Neural crest cell (in vitro differentiated cells): Measurements from ENCODE around the gene PGAP1. TPM values are rescaled to one million over a fixed set of nuclear protein-coding genes. Genes with fewer than 3 reads are reported as not detected.

Experiments
- DNase-seq: peaks from one replicate; pipeline ENCODE4 v3.0.0; 2021; ENCODE audit warnings: low read depth, mixed read lengths, low spot score
- H3K27ac Mint-ChIP-seq: one replicate; pipeline ENCODE4 v1.8.0; 2021; ENCODE audit warnings: mild to moderate bottlenecking, mixed read lengths; ENCODE audit not compliant: unreplicated experiment
- H3K27me3 Mint-ChIP-seq: 2 replicates; pipeline ENCODE4 v1.8.0; 2021; ENCODE audit warnings: low read depth, mild to moderate bottlenecking, mixed read lengths
- H3K36me3 Mint-ChIP-seq: 2 replicates; pipeline ENCODE4 v1.8.0; 2021; ENCODE audit warnings: low read depth, mild to moderate bottlenecking, mixed read lengths
- H3K4me1 Mint-ChIP-seq: 2 replicates; pipeline ENCODE4 v1.8.0; 2021; ENCODE audit warnings: mixed read lengths
- H3K4me3 Mint-ChIP-seq: one replicate; pipeline ENCODE4 v1.8.0; 2021; ENCODE audit warnings: mild to moderate bottlenecking, mixed read lengths
- H3K9me3 Mint-ChIP-seq: 2 replicates; pipeline ENCODE4 v1.8.0; 2021; ENCODE audit warnings: mixed read lengths
- total RNA-seq: library from RNA; stranded (reverse); gene quantifications from 2 replicates; pipeline ENCODE4 v1.2.1, GENCODE V29; 2021
- TF ChIP-seq, protein P1 (sequence below): fragments of 200-600 bp; sonication (generic); conservative IDR thresholded peaks from 2 replicates; pipeline ENCODE4 v1.5.0; 2021; ENCODE audit warnings: antibody characterized with exemption, mild to moderate bottlenecking

PGAP1 gene
- total RNA-seq, 1 donor from 2014 or later = 48.2 TPM

GRCh38 chr2:196957442-196957841 lies 30.9 kb upstream of the PGAP1 start:
- Mint-ChIP-seq H3K4me3 (no peak overlapping the region), H3K9me3 (no peaks in the 10 kb centered on the region), H3K36me3 (no peaks in the 10 kb centered on the region), H3K4me1 (peaks cover 28% of the 10 kb centered on the region), H3K27ac (no peak overlapping the region), H3K27me3 (no peaks in the 10 kb centered on the region)
- DNase-seq = no peak
- TF ChIP-seq, protein P1, sequence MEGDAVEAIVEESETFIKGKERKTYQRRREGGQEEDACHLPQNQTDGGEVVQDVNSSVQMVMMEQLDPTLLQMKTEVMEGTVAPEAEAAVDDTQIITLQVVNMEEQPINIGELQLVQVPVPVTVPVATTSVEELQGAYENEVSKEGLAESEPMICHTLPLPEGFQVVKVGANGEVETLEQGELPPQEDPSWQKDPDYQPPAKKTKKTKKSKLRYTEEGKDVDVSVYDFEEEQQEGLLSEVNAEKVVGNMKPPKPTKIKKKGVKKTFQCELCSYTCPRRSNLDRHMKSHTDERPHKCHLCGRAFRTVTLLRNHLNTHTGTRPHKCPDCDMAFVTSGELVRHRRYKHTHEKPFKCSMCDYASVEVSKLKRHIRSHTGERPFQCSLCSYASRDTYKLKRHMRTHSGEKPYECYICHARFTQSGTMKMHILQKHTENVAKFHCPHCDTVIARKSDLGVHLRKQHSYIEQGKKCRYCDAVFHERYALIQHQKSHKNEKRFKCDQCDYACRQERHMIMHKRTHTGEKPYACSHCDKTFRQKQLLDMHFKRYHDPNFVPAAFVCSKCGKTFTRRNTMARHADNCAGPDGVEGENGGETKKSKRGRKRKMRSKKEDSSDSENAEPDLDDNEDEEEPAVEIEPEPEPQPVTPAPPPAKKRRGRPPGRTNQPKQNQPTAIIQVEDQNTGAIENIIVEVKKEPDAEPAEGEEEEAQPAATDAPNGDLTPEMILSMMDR = no peak

DNA sequence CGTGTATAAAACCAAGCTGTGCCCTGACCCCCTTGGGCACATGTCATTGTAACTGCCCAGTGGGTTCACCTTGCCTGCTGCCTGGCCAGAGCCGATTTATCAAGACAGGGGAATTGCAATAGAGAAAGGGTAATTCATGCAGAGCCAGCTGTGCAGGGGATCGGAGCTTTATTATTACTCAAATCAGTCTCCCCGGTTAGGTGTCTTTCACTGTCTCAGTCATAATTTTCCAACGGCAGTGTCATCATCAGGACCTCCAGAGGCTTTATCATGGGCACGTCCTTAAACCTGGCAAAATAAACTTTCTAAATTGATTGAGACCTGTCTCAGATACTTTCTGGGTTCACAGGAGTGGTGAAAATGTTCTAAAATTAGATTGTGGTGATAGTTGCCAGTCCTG lies 29.6 kb upstream of the PGAP1 start:
- H3K27me3 Mint-ChIP-seq = no peaks in the 10 kb centered on the region
- no peak for DNase-seq
- H3K9me3 Mint-ChIP-seq = no peaks in the 10 kb centered on the region
- no peak overlapping the region for H3K4me3 Mint-ChIP-seq
- no peak overlapping the region for H3K27ac Mint-ChIP-seq
- peaks cover 28% of the 10 kb centered on the region for H3K4me1 Mint-ChIP-seq
- no peaks in the 10 kb centered on the region for H3K36me3 Mint-ChIP-seq
- TF ChIP-seq, protein P1 = no peak

GRCh38 chr2:196955036-196955435 lies 28.5 kb upstream of the PGAP1 start:
- H3K4me3 Mint-ChIP-seq = no peak overlapping the region
- H3K27me3 Mint-ChIP-seq = no peaks in the 10 kb centered on the region
- H3K9me3 Mint-ChIP-seq = no peaks in the 10 kb centered on the region
- peaks cover 28% of the 10 kb centered on the region for H3K4me1 Mint-ChIP-seq
- no peak for DNase-seq
- no peaks in the 10 kb centered on the region for H3K36me3 Mint-ChIP-seq
- TF ChIP-seq, protein P1 = no peak
- H3K27ac Mint-ChIP-seq = no peak overlapping the region

- no peaks in the 10 kb centered on the region for H3K36me3 Mint-ChIP-seq
- DNase-seq = no peak
- H3K27ac Mint-ChIP-seq = no peak overlapping the region
- H3K4me3 Mint-ChIP-seq = no peak overlapping the region
- no peaks in the 10 kb centered on the region for H3K27me3 Mint-ChIP-seq
- H3K4me1 Mint-ChIP-seq = peaks cover 28% of the 10 kb centered on the region
- TF ChIP-seq, protein P1 = no peak
- no peaks in the 10 kb centered on the region for H3K9me3 Mint-ChIP-seq
Observed at GRCh38 chr2:196954001-196954400, 27.5 kb upstream of the PGAP1 start.

DNA sequence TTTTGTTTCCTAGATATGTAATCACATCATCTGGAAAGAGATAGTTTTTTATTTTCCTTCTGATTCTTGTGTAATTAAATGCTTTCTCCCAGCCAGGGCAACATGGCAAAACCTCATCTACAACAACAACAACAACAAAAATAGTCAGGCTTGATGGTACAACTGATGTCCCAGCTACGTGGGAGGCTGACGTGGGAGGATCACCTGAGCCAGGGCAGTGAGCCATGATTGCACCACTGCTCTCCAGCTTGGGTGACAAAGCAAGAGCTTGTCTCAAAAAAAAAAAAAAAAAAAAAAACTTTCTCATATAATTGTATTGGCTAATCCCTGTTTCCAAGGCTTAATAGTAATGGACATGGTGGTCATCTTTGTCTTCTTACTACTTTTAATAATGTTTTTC lies 26.4 kb upstream of the PGAP1 start:
- H3K27ac Mint-ChIP-seq = no peak overlapping the region
- TF ChIP-seq, protein P1 = no peak
- H3K4me3 Mint-ChIP-seq = no peak overlapping the region
- peaks cover 20% of the 10 kb centered on the region for H3K4me1 Mint-ChIP-seq
- H3K9me3 Mint-ChIP-seq = no peaks in the 10 kb centered on the region
- no peaks in the 10 kb centered on the region for H3K27me3 Mint-ChIP-seq
- H3K36me3 Mint-ChIP-seq = no peaks in the 10 kb centered on the region
- DNase-seq = no peak

- Mint-ChIP-seq H3K27me3 (no peaks in the 10 kb centered on the region), H3K9me3 (no peaks in the 10 kb centered on the region), H3K27ac (no peak overlapping the region), H3K4me3 (no peak overlapping the region), H3K36me3 (no peaks in the 10 kb centered on the region), H3K4me1 (peaks cover 15% of the 10 kb centered on the region)
- DNase-seq = no peak
- TF ChIP-seq, protein P1 = no peak
Observed at GRCh38 chr2:196951973-196952372, 25.5 kb upstream of the PGAP1 start.
